Activated CD8-positive, alpha-beta memory T cell treated with anti-CD3 and anti-CD28 coated beads, Interleukin-2, amount 50 U/mL, for 1 hour (primary cell): Measurements from ENCODE around the gene TENM3.

Experiments used
- DNase-seq: peaks from one replicate; pipeline ENCODE4 v3.0.0-alpha.2; 2020; ENCODE audit errors: extremely low read depth

The TENM3 gene

DNA sequence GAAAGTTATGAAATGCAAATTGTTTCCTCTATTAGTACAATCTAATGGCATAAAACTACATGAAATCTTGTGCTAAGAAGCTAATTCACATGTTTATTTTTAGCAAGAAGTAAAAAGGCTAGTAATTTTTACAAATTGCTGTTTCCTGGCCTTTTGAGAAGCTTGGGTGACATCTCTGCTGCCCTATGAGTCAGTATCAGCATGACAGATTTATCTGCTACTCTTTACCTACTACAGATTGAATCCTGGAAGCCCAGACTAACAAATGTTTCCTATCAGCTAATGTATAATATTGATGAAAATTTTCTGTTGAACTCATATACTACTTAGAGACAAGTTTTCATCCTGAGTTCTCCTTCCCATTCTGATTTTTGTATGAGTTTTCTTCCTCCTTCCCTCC is 441.6 kb downstream of the TENM3 start:
- no peak for DNase-seq

DNA sequence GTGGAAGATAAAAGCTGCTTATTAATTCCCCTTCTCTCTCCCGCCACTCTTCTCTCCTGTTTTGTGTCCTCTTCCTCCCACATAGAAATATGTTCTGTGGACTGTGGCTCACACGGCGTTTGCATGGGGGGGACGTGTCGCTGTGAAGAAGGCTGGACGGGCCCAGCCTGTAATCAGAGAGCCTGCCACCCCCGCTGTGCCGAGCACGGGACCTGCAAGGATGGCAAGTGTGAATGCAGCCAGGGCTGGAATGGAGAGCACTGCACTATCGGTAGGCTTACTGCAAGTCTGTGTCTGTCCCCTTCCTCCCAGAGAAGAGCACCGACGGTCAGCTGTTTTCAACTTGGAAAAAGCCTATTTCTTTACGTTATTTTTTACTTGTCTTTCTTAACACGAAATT is 444.9 kb downstream of the TENM3 start:
- DNase-seq = no peak

DNA sequence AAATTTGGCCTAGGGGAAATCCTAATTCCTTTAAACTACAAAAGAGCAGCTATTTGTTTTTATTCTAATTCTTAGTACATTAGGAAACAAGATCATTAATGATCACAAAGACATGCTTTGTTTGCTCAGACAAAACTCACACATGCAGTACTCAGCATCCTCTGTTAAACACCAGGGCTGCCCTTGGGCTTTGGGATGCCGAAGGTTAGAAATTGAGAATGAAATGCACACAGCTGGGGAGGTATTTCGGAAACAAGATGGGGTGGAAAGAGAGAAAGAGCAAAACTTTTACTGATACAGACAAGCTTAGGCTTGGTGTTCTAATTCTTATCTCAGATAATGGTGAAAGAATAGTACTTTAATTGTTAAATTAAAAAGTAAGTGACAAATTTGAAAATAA is 451.3 kb downstream of the TENM3 start:
- no peak for DNase-seq

DNA sequence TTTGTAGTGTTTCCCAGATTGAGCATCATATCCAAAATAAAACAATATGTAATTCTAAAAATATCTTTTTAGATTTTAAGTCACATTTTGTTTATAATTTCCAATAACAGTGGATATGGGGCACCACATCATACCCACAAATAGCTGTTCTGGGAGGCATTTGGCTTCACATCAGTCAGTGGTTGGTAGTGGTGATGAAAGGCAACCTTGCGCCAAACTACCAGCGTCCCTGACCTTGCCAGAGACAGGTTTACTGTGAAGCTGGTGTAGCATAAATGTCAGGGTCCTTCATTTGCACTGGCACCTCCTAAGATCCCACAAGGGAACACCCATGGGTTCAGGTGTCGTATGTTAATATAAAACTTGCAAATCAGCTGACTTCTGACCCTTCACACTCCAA is 451.8 kb downstream of the TENM3 start:
- no peak for DNase-seq

DNA sequence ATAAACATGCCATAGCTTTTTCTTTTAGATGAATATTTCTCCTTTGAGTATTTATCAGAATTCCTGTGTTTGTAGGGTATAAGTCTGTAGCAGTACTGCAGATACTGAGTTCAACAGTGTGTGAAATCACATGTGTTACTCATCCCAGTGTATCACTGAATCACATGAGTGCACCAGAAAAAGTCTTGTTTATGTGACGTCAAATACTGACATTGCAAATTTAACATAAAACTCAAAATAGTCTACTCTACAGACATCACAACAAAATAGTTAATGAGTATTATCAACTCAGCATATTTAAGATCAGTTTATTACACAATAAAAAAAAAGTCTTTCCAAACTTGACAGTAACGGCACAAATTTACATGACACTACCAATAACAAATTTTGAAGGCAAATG is 452.6 kb downstream of the TENM3 start:
- DNase-seq = no peak

DNA sequence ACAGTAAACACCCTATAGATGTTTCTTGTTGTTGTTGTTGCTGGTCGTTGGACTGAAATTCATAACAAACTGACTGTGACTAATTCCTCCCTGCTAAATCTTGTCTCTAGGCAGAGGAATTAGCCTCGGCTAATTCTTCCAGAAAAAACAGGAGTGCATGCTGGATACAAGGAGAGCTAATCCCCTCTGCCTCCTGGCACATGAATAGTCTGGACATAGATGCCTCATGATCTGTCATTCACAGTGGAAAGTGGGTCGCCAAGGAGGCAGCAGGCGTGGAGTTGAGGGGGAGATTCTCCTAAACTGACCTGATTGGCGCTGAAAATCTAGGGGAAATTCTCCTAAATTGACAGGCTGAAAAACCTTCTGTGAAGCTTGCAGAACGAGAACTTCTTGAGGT is 453.9 kb downstream of the TENM3 start:
- no peak for DNase-seq

DNA sequence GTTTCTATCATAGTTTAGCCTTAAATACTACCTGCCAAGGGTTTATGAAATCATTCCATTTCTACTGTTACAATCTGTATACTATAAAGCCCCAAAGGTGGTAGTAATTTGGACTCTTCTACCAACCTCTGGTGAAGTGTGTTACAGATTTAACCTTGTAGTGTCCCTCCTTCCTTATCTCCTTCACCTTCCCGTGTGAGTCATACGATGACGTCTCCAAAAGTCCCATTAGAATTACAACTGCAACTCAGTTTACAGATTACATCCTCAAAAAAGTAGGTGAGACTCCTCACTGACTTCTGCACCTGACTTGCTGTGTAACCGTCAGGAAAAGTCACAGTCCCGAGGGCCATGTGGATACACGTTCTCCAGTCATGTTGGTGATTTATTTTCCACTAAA is 455.0 kb downstream of the TENM3 start:
- DNase-seq = no peak

DNA sequence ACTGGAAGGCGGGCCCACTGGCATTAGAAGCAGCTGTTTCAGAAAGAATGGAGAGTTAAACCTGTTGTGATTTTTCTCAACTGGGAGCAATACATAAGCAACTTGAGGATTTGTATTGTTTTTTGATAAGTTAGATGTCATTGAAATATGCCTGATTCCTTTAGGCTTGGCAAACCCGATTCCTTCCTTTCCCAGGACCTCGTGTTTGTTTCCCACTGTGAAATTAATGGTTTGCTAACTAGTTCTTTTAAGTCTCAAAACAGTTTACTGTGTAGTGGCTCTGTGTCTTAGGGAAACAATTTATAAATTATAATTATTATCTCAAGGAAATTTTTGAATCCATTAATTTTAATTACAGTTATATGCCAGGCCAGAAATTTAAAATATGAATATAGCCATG is 456.0 kb downstream of the TENM3 start:
- no peak for DNase-seq

DNA sequence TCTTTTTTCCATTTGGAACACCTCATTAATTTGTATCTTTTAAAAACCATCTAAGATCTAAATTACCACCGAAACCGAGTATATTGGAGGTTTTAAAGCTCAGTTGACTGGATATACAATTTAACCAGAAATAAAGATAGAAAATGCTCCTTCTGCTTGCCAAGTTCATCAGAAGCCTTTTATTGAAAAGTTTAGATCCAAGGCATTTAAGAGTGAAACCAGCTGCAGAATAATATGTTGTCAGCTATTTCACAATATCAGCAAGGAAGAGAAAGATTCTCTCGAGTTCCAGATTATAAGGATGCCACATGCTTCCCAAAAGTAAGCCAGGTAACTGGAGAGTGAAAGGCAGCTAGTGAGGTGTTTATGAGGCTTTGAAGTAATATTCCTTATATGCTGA is 456.6 kb downstream of the TENM3 start:
- DNase-seq = no peak

DNA sequence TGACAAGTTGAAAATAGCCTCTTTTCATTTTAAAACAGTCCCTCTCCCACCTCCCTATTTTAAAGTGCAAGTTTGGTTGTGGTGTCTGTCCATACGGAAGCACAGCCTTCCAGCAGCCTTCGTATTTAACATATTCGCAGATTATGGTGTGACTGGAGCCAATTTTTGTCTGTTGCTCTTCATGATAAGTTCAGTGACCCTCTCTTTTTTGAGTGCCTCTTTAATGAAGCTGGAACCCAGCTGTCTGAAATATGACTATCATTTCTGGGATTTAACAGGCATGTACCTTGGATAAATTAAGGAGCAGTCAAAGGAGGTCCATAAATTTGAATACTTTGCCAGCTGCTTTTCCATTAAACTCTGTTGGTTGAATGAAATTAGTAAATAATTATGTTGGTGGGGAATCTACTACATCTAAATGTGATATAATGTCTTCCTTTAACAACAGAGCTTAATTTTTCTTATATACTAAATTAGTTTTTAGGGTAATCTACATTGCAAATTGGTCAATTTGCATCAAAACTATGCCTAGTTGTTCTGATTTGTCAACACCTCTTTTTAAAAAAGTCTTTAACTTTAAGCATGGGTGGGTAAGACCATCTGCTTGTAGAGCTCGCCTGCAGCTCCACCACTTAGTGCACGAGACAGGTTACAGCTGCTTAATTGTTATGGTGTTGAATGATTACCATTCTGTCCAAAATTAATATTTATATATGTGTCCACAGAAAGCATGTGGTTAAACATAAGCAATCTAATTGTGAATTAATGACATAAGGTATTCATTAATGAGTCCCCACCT is 457.4 kb downstream of the TENM3 start:
- DNase-seq = no peak

DNA sequence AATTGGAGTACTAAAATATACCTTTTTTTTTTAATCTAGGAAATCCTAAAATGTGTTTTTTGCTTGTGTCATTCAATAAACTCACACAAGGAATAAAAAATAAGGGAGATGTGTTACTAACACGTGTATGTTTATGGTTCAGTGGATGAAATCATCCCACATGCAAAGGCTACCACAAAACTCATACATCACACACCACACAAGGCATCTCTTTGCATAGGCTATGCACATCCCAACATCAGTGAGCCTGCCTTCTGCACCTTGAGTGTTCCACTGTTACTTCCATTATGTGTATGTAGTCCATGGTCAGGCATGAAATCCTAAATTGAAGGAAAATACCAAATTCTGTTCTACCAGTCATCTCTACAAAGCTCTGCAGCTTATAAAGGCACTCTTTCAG is 460.9 kb downstream of the TENM3 start:
- DNase-seq = no peak

DNA sequence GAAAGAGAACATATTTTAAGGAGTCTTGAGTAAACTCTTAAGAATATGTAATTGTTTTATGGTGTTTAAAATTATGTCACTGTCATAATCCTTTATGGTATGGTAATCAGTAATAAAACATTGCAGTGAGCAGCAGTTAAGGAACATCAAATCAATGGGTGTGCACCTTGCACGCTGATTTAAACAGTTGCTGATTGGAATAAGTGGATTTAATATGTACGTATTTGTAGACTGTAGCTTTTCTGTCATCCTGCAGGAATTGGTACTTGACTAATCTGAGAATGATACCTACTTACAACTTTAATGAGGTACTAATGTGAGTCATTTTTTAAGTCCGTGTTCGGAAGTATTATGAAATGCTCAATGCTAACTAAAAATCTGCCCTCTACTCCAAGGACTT is 461.7 kb downstream of the TENM3 start:
- DNase-seq = no peak

DNA sequence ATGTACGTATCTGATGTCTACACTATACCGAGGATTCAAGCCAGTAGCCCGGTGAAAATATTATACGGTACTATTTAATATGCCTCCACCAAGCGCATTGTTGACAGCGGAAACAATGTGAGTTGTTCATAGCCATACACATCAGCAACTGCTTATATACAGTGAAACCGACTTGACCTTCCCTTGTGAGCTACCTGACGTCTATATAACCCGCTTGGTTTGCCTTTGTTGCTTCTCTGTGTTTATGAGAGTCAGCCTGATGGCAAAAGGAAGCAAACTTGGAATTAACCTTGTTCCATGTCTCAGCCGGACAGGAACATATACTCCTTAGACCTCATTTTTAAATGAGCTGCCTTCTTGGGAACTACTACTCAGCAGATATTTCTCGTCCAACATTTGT is 462.2 kb downstream of the TENM3 start:
- no peak for DNase-seq

DNA sequence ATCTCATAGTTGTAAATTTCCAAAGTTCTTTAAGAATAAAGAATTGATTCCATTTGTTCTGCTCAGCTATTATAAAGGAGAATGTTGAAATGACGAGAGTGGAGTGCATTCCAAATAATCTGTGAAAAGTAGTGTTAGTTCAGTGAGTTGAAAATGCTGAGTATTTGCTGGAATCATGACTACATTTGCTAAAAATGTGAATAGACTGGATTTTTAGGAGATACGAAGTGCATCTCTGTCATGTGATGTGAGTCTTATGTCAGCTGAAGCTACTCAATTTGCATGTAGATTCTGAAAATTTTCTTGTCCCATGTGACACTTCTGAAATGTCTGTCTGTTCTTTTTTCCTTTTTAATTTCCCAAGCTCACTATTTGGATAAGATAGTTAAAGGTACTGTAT is 468.0 kb downstream of the TENM3 start:
- no peak for DNase-seq

DNA sequence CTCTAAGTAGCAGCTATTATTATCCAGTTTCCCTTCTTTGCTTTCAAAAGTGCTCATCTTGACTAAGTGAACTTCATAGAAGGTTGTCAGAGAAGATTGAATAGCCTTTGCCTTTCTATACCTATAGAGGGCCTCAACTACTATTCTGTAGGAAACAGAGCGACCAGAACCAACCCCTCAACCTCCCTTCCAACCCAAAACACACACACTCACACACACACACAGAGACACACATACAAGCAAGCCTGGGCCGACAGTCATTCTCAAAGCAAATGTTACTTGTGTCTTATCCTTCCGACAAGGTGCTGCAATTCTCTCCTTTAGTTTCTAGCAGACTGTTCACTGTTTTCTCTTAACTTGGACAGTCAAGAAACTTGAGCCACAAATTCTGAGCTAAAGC is 472.3 kb downstream of the TENM3 start:
- no peak for DNase-seq

DNA sequence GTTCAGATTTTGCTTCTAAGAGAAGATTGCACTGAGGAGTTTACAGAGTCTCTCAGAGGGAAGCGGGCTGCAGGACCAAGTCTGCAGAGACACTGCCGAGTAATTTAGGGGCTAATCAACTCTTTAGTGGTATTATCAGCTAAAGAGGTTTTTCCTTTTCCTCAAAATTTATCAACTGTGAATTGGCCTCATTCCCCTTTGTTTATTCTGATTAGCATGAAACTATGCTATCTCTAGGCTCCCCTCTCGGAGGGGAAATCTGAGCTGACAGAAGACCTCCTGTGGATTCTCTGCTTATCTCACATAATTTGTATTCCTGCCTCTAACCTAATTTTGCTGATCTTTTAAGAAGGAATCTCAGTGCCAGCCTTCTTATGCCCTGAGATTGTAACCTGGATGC is 473.0 kb downstream of the TENM3 start:
- no peak for DNase-seq

DNA sequence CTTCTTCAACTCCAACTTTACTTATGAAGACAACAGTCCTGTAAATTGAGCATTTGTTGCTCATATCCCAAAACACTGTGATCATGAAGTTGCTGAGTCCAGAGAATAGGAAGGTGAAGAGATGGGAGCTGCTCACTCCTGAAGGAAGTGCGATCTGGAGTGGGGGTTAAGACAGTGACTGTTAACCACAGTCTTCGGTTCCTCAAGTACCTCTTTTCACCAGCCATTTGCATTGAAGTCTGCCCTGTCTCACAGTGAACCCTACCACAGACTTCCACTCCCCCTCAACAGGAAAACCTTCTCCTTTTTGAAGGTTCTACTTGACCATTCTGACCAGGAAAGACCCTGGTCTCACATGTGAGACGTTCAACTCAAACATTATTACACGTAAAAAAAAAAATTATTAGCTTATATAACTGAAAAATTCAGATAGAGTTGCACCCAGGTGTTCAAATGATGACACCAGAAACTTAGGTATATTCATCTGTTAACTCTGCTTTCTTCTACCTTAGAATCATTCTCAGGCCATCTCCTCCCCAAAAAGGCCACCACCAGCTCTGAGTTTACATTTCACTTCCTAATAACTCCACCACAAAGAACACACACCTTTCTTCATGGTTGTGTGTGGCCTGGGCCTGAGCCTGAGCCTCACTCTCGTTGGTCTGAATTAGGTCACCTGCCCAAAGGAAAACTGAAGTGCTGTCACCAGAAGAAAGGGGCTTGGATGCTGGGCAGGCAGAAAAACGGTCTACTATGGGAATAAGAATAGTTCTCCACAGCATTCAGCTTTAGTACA is 474.8 kb downstream of the TENM3 start:
- DNase-seq = no peak

DNA sequence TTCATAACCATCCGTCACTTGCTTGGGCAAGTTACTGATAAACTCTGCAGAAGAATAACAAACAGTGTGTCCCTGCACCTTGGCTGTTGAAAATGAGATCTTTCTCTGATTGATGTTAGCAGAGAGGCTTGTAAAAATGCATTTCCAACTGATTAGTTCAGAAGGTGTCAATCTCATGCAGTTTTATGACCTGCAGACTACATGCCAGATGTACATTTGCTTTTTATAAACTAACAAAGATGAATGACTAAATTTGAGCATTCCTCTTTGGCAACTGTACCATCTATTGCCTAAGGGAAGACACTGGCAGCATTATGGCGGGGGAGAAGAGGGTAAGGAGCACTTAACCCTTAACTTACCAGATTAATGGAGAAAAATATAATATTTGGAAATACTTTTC is 481.2 kb downstream of the TENM3 start:
- DNase-seq = no peak

DNA sequence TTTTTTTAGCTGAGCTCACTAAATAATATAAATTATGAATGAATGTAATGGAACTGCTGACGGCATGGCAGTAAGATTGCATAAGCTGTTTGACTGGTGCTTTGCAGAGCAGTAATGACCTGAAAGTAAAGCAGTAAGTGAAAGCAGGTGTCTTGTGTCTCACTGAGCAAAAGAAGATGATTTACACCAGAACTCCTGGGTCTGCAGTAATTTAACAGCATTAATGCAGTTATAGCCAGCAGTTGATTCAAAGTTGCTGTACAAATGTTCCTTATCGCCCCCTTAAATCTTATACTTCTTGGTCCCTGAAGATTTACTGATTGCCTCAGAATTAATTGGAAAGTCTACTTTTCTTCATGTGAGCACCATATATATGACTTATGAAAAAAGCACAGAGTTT is 486.3 kb downstream of the TENM3 start:
- DNase-seq = no peak

DNA sequence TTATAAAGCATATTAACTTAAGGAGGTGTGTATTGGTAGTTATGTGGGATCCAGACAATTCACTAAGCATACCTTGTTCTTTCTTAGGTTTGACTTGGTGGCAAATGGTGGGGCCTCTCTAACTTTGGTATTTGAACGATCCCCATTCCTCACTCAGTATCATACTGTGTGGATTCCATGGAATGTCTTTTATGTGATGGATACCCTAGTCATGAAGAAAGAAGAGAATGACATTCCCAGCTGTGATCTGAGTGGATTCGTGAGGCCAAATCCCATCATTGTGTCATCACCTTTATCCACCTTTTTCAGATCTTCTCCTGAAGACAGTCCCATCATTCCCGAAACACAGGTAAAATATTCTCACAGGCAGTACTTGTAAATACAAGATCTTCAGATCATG is 487.6 kb downstream of the TENM3 start:
- DNase-seq = no peak

DNA sequence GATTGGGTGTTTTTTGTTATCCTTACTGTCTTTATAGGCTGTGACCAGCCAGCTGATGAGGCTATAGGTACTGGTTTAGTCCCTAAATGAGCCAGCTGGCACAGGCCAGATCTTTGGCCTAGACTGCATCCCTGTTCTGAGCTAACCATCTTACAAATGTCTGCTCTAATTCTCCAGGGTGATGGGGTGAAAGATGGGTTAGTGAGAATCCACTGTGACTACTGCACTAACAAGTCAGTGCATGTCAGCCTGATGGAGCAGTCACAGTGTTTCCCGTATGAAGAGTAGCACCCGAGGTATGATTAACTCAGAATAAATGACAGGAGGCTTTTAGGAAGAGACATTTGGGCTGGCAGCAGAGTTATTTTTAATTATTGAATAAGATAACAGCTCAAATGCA is 493.0 kb downstream of the TENM3 start:
- no peak for DNase-seq

DNA sequence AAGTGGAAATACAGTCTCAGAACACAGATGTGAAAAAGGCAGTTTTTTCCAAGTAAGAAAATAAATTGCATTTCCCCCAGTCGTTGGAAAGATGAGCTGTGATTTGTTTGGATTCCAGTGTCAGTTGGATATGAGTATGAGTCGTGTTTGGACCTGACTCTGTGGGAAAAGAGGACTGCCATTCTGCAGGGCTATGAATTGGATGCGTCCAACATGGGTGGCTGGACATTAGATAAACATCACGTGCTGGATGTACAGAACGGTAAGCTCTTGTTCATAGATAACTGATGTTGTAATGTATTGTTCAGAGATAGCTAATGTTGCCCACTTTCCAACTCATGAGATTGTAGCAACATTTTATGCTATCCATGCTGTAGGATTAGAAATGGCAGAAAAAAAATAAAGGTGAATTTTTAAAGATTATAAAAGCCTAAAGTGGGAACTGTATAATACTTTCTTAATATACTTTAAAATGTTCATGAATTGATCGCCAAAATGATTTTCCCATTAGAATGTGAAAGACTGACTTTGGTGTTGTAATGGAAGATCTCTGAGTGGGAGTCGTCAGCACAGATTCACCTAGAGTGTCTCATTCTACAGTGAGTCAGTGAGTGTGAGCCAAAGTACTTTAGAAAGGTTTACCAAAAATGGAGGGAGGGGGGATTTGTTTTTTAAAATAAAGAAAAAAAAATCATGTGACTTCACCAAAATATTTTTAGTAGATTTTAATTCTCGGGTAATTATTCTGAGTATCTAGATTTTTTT is 495.3 kb downstream of the TENM3 start:
- no peak for DNase-seq

DNA sequence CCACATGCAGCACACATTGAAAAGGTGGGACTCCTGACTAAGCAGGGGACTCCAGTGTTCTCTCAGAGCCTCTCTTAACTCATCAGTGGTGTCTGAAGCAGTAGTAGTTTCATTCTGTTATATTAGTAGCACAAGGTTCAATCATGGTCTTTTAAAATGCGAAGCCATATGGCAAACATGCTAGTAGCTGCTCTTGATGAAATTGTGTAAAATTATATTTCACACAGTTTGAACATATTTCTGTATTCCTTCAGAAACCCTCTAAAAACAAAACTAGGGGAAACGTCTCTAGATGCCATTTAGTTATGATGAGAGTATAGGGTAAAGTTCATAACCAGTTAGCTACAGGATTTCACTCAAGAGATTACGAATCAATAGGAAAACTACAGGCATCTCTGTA is 497.1 kb downstream of the TENM3 start:
- DNase-seq = no peak
